Neural progenitor cell (in vitro differentiated cells): ENCODE results near the gene CDV3. TPM values are rescaled to one million over a fixed set of nuclear protein-coding genes. Genes with fewer than 3 reads are reported as not detected.
A peak's percentile ranks its signal among the peaks of the same experiment; 100 is the strongest.

Experiments used
- DNase-seq: peaks from one replicate; pipeline ENCODE4 v3.0.0-alpha.2; 2016; ENCODE audit warnings: low spot score
- H2AFZ ChIP-seq: fragments of 200-600 bp; sonication (generic); replicated peaks from 2 replicates; pipeline ENCODE4 v1.6.1; 2016; ENCODE audit warnings: antibody characterized with exemption
- H3F3A ChIP-seq: fragments of 200-600 bp; sonication (generic); 2 replicates; pipeline ENCODE4 v1.6.1; 2016; ENCODE audit warnings: antibody characterized with exemption, low read depth
- H3K27ac ChIP-seq: fragments of 200-600 bp; sonication (generic); 2 replicates; pipeline ENCODE4 v1.5.1; 2016; ENCODE audit warnings: mild to moderate bottlenecking
- H3K27me3 ChIP-seq: fragments of 200-600 bp; sonication (generic); 2 replicates; pipeline ENCODE4 v1.6.1; 2016; ENCODE audit warnings: mild to moderate bottlenecking, moderate library complexity
- H3K36me3 ChIP-seq: fragments of 200-600 bp; sonication (generic); 2 replicates; pipeline ENCODE4 v1.5.1; 2016
- H3K4me1 ChIP-seq: fragments of 200-600 bp; sonication (generic); 2 replicates; pipeline ENCODE4 v1.6.1; 2016; ENCODE audit warnings: mixed run types
- H3K4me2 ChIP-seq: fragments of 200-600 bp; sonication (generic); 2 replicates; pipeline ENCODE4 v1.6.1; 2016
- H3K4me3 ChIP-seq: fragments of 200-600 bp; sonication (generic); 2 replicates; pipeline ENCODE4 v1.5.1; 2016
- H3K79me2 ChIP-seq: fragments of 200-600 bp; sonication (generic); 2 replicates; pipeline ENCODE4 v1.6.1; 2016; ENCODE audit warnings: low read depth
- H3K9ac ChIP-seq: fragments of 200-600 bp; sonication (generic); 2 replicates; pipeline ENCODE4 v1.6.1; 2016
- H3K9me3 ChIP-seq: fragments of 200-600 bp; sonication (generic); 2 replicates; pipeline ENCODE4 v1.5.1; 2016; ENCODE audit warnings: low read depth
- H4K20me1 ChIP-seq: fragments of 200-600 bp; sonication (generic); 2 replicates; pipeline ENCODE4 v1.6.1; 2016; ENCODE audit warnings: low read depth
- H3K27ac Mint-ChIP-seq: 3 replicates; pipeline ENCODE4 v1.8.0; 2021; ENCODE audit warnings: mixed read lengths
- H3K27me3 Mint-ChIP-seq: 2 replicates; pipeline ENCODE4 v1.8.0; 2022; ENCODE audit warnings: low read depth, mild to moderate bottlenecking, inconsistent platforms, moderate library complexity, mixed read lengths; ENCODE audit not compliant: insufficient read depth
- H3K36me3 Mint-ChIP-seq: 3 replicates; pipeline ENCODE4 v1.8.0; 2021; ENCODE audit warnings: mixed read lengths
- H3K4me1 Mint-ChIP-seq: 3 replicates; pipeline ENCODE4 v1.8.0; 2021; ENCODE audit warnings: mixed read lengths
- H3K4me3 Mint-ChIP-seq: 3 replicates; pipeline ENCODE4 v1.8.0; 2021; ENCODE audit warnings: mild to moderate bottlenecking, moderate library complexity, mixed read lengths
- H3K9me3 Mint-ChIP-seq: 3 replicates; pipeline ENCODE4 v1.8.0; 2020; ENCODE audit warnings: mixed read lengths
- CTCF ChIP-seq: fragments of 200-600 bp; sonication (generic); IDR thresholded peaks from 2 replicates; pipeline ENCODE4 v1.5.1; 2017; ENCODE audit warnings: antibody characterized with exemption, mild to moderate bottlenecking
- EZH2 ChIP-seq: fragments of 200-600 bp; sonication (generic); IDR thresholded peaks from 2 replicates; pipeline ENCODE4 v1.6.1; 2017; ENCODE audit warnings: antibody characterized with exemption, mild to moderate bottlenecking, moderate library complexity
- EZH2phosphoT487 ChIP-seq: fragments of 200-600 bp; sonication (generic); IDR thresholded peaks from 2 replicates; pipeline ENCODE4 v1.6.1; 2017; ENCODE audit warnings: antibody characterized with exemption
- total RNA-seq: library from RNA; depleted of rRNA; stranded (reverse); fragments of >200 nt; gene quantifications from 2 replicates; pipeline ENCODE4 v1.2.3, GENCODE V29; 2015; ENCODE audit warnings: low replicate concordance

Gene CDV3
- total RNA-seq, 1 donor from 2014 or later: 272 TPM

DNA sequence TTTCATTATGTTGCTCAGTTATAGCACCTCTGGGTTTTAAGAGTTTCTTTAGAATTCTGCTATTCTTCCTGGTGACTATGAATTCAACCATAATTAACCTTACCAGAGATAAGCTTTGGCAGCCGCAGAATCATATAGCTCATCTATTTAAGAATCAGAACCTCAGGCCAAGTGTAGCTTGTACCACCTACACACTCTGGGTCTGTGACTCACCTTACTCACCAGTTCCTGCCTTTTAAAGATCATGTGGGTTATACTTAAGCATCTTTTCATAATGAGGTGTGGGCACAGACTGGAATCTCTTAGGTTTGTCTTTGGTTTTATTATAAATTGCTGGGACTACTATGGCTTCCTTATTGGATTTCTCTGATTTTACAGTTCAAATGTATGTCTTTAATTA, 21.9 kb downstream of the CDV3 start:
- no peak for DNase-seq
- no peaks in the 10 kb centered on the region for H3K27me3 Mint-ChIP-seq

DNA sequence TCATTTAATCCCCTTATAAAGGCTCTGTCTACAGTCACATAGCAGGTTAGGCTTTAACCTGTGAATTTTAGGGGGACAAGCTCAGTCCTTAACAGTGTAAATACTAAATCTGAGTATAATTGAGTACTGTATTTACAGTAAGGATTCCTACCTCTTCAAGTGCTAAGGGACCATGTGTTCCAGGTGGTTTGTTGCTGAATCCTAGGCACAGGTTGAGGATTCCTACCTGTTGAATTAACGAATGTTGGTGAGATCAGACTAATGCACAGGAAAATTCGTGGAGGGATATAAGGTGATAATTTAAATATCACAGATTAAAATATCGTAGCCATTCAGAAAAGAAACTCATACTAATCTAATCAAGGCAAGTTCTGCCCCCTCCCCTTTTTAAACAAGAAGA, 24.9 kb downstream of the CDV3 start:
- H3K4me3 ChIP-seq: no peak overlapping the region
- Mint-ChIP-seq H3K4me1 (no peaks in the 10 kb centered on the region), H3K27me3 (no peaks in the 10 kb centered on the region), H3K4me3 (no peak overlapping the region), H3K9me3 (no peaks in the 10 kb centered on the region), H3K36me3 (peaks cover 9% of the 10 kb centered on the region), H3K27ac (no peak overlapping the region)
- TF ChIP-seq EZH2phosphoT487 (no peak), EZH2 (no peak), CTCF (no peak)
- no peak overlapping the region for H3K9ac ChIP-seq
- no peaks in the 10 kb centered on the region for H3K27me3 ChIP-seq
- no peaks in the 10 kb centered on the region for H3K4me1 ChIP-seq
- no peak for DNase-seq
- no peak overlapping the region for H2AFZ ChIP-seq
- peaks cover 4% of the 10 kb centered on the region for H3K36me3 ChIP-seq
- H4K20me1 ChIP-seq: no peaks in the 10 kb centered on the region
- no peaks in the 10 kb centered on the region for H3K79me2 ChIP-seq
- H3K4me2 ChIP-seq: no peak overlapping the region
- no peaks in the 10 kb centered on the region for H3F3A ChIP-seq
- no peaks in the 10 kb centered on the region for H3K9me3 ChIP-seq
- H3K27ac ChIP-seq: peak overlapping the region; percentile 30

More for the DNA sequence above, 21.9 kb downstream of the CDV3 start:
- H3K4me2 ChIP-seq: no peak overlapping the region
- Mint-ChIP-seq H3K9me3 (no peaks in the 10 kb centered on the region), H3K27ac (no peak overlapping the region), H3K36me3 (peaks cover 7% of the 10 kb centered on the region), H3K4me1 (no peaks in the 10 kb centered on the region), H3K4me3 (no peak overlapping the region)
- no peaks in the 10 kb centered on the region for H3K27me3 ChIP-seq
- H3K36me3 ChIP-seq: no peaks in the 10 kb centered on the region
- no peaks in the 10 kb centered on the region for H3K79me2 ChIP-seq
- H2AFZ ChIP-seq: no peak overlapping the region
- no peaks in the 10 kb centered on the region for H3K9me3 ChIP-seq
- no peaks in the 10 kb centered on the region for H3K4me1 ChIP-seq
- TF ChIP-seq CTCF (no peak), EZH2 (no peak), EZH2phosphoT487 (no peak)
- H4K20me1 ChIP-seq: no peaks in the 10 kb centered on the region
- no peak overlapping the region for H3K9ac ChIP-seq
- H3K4me3 ChIP-seq: no peak overlapping the region
- peaks cover 11% of the 10 kb centered on the region for H3F3A ChIP-seq
- no peak overlapping the region for H3K27ac ChIP-seq

DNA sequence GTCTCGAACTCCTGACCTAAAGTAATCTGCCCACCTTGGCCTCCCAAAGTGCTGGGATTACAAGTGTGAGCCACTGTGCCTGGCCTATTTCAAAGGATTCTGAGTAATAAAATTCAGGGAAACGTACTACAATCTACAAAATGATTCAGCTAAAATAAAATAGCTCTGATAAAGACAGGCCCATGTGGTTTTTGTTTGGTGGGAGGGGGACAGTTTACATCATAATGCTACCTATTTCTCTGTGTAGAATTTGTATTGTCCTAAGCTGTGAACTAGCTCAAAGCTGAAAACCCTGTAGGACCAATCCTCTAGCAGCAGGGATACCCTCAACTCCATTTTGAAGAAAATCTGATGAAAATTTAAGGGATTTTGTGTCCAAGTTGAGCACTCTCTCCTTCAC, 25.8 kb downstream of the CDV3 start:
- H3K27ac Mint-ChIP-seq: no peak overlapping the region

More for the DNA sequence above, 25.8 kb downstream of the CDV3 start:
- H3F3A ChIP-seq: no peaks in the 10 kb centered on the region
- DNase-seq: no peak
- no peaks in the 10 kb centered on the region for H4K20me1 ChIP-seq
- H3K9ac ChIP-seq: no peak overlapping the region
- no peaks in the 10 kb centered on the region for H3K79me2 ChIP-seq
- peaks cover 9% of the 10 kb centered on the region for H3K36me3 Mint-ChIP-seq
- no peak overlapping the region for H3K27ac ChIP-seq
- H3K4me3 ChIP-seq: no peak overlapping the region
- H3K4me1 Mint-ChIP-seq: no peaks in the 10 kb centered on the region
- no peak overlapping the region for H3K4me3 Mint-ChIP-seq
- no peaks in the 10 kb centered on the region for H3K9me3 Mint-ChIP-seq
- no peaks in the 10 kb centered on the region for H3K27me3 ChIP-seq
- H3K4me2 ChIP-seq: no peak overlapping the region
- no peaks in the 10 kb centered on the region for H3K27me3 Mint-ChIP-seq
- no peaks in the 10 kb centered on the region for H3K9me3 ChIP-seq
- no peak for TF ChIP-seq CTCF
- H2AFZ ChIP-seq: no peak overlapping the region
- H3K4me1 ChIP-seq: no peaks in the 10 kb centered on the region
- H3K36me3 ChIP-seq: peaks cover 6% of the 10 kb centered on the region
